OCI-LY7 (cell line): ENCODE measurements around the gene OOEP. TPM values are rescaled to one million over a fixed set of nuclear protein-coding genes. Genes with fewer than 3 reads are reported as not detected.

Experiments
- BruUV-seq: library from RNA; stranded (reverse); fragments of 400-500 nt; replicated peaks from 2 replicates; lab custom pipeline; 2021; lab: Mats Ljungman, UMichigan
- CTCF ChIA-PET: fragments of 300-600 bp; sonication (Branson Sonifier 250); formaldehyde crosslinking; loops from one replicate; lab custom pipeline; 2022; ENCODE audit warnings: antibody characterized with exemption; ENCODE audit not compliant: unreplicated experiment; lab: Charles Lee
- POLR2A ChIA-PET: fragments of 300-600 bp; sonication (Branson Sonifier 250); formaldehyde crosslinking; loops from one replicate; lab custom pipeline; 2022; ENCODE audit warnings: antibody characterized with exemption; lab: Charles Lee
- DNase-seq: peaks from one replicate; pipeline ENCODE4 v3.0.0-alpha.2; 2015; ENCODE audit warnings: low spot score
- H2AFZ ChIP-seq: fragments of 200-600 bp; sonication (generic), shearing (Covaris generic); 2 replicates; pipeline ENCODE4 v1.6.1; 2014; ENCODE audit warnings: mild to moderate bottlenecking, antibody characterized with exemption, low read length, moderate library complexity
- H3K27ac ChIP-seq: fragments of 200-600 bp; sonication (generic); 2 replicates; pipeline ENCODE4 v1.5.1; 2014; ENCODE audit warnings: mixed run types, low read depth, mild to moderate bottlenecking, moderate library complexity, low read length, inconsistent platforms; ENCODE audit not compliant: poor library complexity, severe bottlenecking
- H3K36me3 ChIP-seq: fragments of 200-600 bp; sonication (generic); 2 replicates; pipeline ENCODE4 v1.6.1; 2014; ENCODE audit warnings: mild to moderate bottlenecking, antibody characterized with exemption, low read length, moderate library complexity, mixed read lengths; ENCODE audit not compliant: insufficient read depth
- H3K4me1 ChIP-seq: fragments of 200-600 bp; sonication (generic); 2 replicates; pipeline ENCODE4 v1.5.1; 2014; ENCODE audit warnings: mild to moderate bottlenecking, low read length; ENCODE audit not compliant: insufficient read depth, poor library complexity, severe bottlenecking
- H3K4me2 ChIP-seq: fragments of 200-600 bp; sonication (generic); 2 replicates; pipeline ENCODE4 v1.6.1; 2014; ENCODE audit warnings: mild to moderate bottlenecking, low read length
- H3K4me3 ChIP-seq: fragments of 200-600 bp; sonication (generic); 2 replicates; pipeline ENCODE4 v1.5.1; 2014; ENCODE audit warnings: mild to moderate bottlenecking, low read depth, low read length; ENCODE audit not compliant: poor library complexity, severe bottlenecking
- H3K79me2 ChIP-seq: fragments of 200-600 bp; sonication (generic); 2 replicates; pipeline ENCODE4 v1.6.1; 2016; ENCODE audit warnings: low read depth, mild to moderate bottlenecking, low read length, moderate library complexity, mixed read lengths; ENCODE audit not compliant: insufficient read depth
- H3K9me2 ChIP-seq: fragments of 200-600 bp; sonication (generic); 2 replicates; pipeline ENCODE4 v1.6.1; 2016; ENCODE audit warnings: mild to moderate bottlenecking, low read length, mixed read lengths; ENCODE audit not compliant: insufficient read depth
- H3K9me3 ChIP-seq: fragments of 200-600 bp; sonication (generic); 2 replicates; pipeline ENCODE4 v1.6.1; 2014; ENCODE audit warnings: mild to moderate bottlenecking, mixed run types, low read length, mixed read lengths
- H4K20me1 ChIP-seq: fragments of 200-600 bp; sonication (generic); 2 replicates; pipeline ENCODE4 v1.6.1; 2014; ENCODE audit warnings: mild to moderate bottlenecking, antibody characterized with exemption, low read length, moderate library complexity, mixed read lengths; ENCODE audit not compliant: insufficient read depth
- CTCF ChIP-seq: fragments of 200-600 bp; sonication (generic); conservative IDR thresholded peaks from 2 replicates; pipeline ENCODE4 v1.5.1; 2014; ENCODE audit warnings: mild to moderate bottlenecking, antibody characterized with exemption, low read length, moderate library complexity, mixed read lengths
- EZH2phosphoT487 ChIP-seq: fragments of 200-600 bp; sonication (generic); IDR thresholded peaks from 2 replicates; pipeline ENCODE4 v1.6.1; 2018; ENCODE audit warnings: low read depth, borderline replicate concordance, mild to moderate bottlenecking, mixed run types, antibody characterized with exemption, low read length, moderate library complexity, mixed read lengths
- intact Hi-C: fragments of 100-400 bp; cut with micrococcal nuclease; formaldehyde crosslinking; loops from one replicate; pipeline ENCODE4 v1.10.0; 2022; ENCODE audit not compliant: unreplicated experiment
- total RNA-seq, 2 experiments: library from RNA; depleted of rRNA in 1 of 2; stranded (reverse); fragments of >200 nt in 1 of 2; shearing (Covaris generic) in 1 of 2; gene quantifications; 2 replicates each; pipeline ENCODE4 v1.2.3, GENCODE V29; 2014 to 2022

OOEP gene
- total RNA-seq, 2 experiments from 2014 or later: not detected

- Histone ChIP-seq H3K9me2 (no peaks in the 10 kb centered on the region), H3K36me3 (no peaks in the 10 kb centered on the region), H3K4me3 (no peak overlapping the region), H2AFZ (no peak overlapping the region), H3K9me3 (no peaks in the 10 kb centered on the region), H3K4me2 (no peak overlapping the region), H3K79me2 (no peaks in the 10 kb centered on the region), H4K20me1 (no peaks in the 10 kb centered on the region), H3K27ac (no peak overlapping the region), H3K4me1 (no peaks in the 10 kb centered on the region)
- BruUV-seq: no TSS peak
- no peak for DNase-seq
- ChIA-PET CTCF (no interaction called here), POLR2A (no interaction called here)
- TF ChIP-seq EZH2phosphoT487: no peak
- no peak for TF ChIP-seq CTCF
- intact Hi-C loops: no loop called here
Measured at GRCh38 chr6:73363537-73363875, 6.2 kb downstream of the OOEP start.

- Histone ChIP-seq H2AFZ (no peak overlapping the region), H3K4me3 (no peak overlapping the region), H3K36me3 (no peaks in the 10 kb centered on the region), H3K9me3 (no peaks in the 10 kb centered on the region), H3K4me2 (no peak overlapping the region), H3K9me2 (no peaks in the 10 kb centered on the region), H3K79me2 (no peaks in the 10 kb centered on the region), H3K4me1 (no peaks in the 10 kb centered on the region), H4K20me1 (no peaks in the 10 kb centered on the region), H3K27ac (no peak overlapping the region)
- CTCF ChIA-PET: no interaction called here
- BruUV-seq: no TSS peak
- POLR2A ChIA-PET: no interaction called here
- intact Hi-C loops: no loop called here
- TF ChIP-seq CTCF (no peak), EZH2phosphoT487 (no peak)
- DNase-seq: no peak
Measured at GRCh38 chr6:73362869-73363536, 6.7 kb downstream of the OOEP start.

GRCh38 chr6:73362358-73362757 is 7.3 kb downstream of the OOEP start, which contains the start of gene KHDC3L:
Gene KHDC3L, plus strand, starts transcription at chr6:73362658. Its CDS starts 72 bp downstream, at chr6:73362730.
- H3K27ac ChIP-seq: no peak within 1 kb of the TSS
- no peak within 1 kb of the TSS for H3K4me2 ChIP-seq
- no peaks in the 10 kb centered on the region for H3K9me2 ChIP-seq
- BruUV-seq: no TSS peak
- no peaks in the 10 kb centered on the region for H3K9me3 ChIP-seq
- H4K20me1 ChIP-seq: no peaks in the 10 kb centered on the region
- H3K79me2 ChIP-seq: no peaks in the 10 kb centered on the region
- no peak within 1 kb of the TSS for H2AFZ ChIP-seq
- no peak for DNase-seq
- no peaks in the 10 kb centered on the region for H3K36me3 ChIP-seq
- CTCF ChIA-PET: no interaction called here
- POLR2A ChIA-PET: no interaction called here
- intact Hi-C loops: no loop called here
- H3K4me1 ChIP-seq: no peaks in the 10 kb centered on the region
- H3K4me3 ChIP-seq: no peak within 1 kb of the TSS
- TF ChIP-seq EZH2phosphoT487 (no peak), CTCF (no peak)
